Measurements from ENCODE around the gene ANKRD22. TPM values are rescaled to one million over a fixed set of nuclear protein-coding genes. Genes with fewer than 3 reads are reported as not detected.

ANKRD22 gene
- 0.15 TPM in 2 replicates for polyA plus RNA-seq (2012; rRNA removed)
- polyA plus RNA-seq (2012; cell fraction: cytosol; rRNA removed), result 0.13 and 0.30 TPM in 2 replicates
- polyA plus RNA-seq (2012; cell fraction: nucleus; rRNA removed), result 0.05 TPM in 1 of 2 replicates, not detected in the other

DNA sequence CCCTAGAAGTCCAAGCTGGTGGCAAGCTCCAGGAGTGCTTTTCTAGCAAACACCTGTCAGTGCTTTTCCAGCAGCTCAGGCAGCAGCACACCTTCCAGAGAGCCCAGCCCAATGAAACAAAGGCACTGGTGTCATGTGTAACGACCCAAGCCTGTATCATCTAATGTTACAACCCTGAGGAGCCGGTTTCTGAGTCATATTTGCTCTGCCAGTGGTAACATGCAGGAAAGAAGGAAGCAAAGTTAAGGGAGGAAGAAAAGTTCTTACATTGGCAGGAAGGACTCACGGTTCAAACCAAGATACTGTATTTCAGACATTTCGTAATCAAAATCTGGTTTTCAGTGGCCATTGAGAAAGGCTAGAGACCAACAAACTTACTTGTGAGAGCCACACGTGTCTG is at the start of gene ANKRD22:
ANKRD22 (minus strand) TSS at position 139 of the 400 bp plus-strand sequence. CDS start 237 bp downstream, outside the sequence.
- no peaks in the 10 kb centered on the region for H3K9me2 ChIP-seq
- H3K36me3 ChIP-seq (replicated peaks in 1 of 2; ENCODE audit: control insufficient read depth in 1 of 2, insufficient read depth in 2 of 2, low read length in 1 of 2), result no peaks in the 10 kb centered on the region
- CTCF ChIA-PET, result interaction anchor here (1.4 to 7.1 kb wide), 3 partner anchors 10 to 81 kb away, joined by 6 to 46 read pairs (median 24); no protein-coding TSS in a partner anchor
- no peak for TF ChIP-seq SIN3A (IDR thresholded peaks at IDR 0.05; ENCODE audit: borderline replicate concordance, low read depth, low read length)
- peak; percentile 54; the same call in 1 of the 2 replicates for TF ChIP-seq FOSL2 (IDR thresholded peaks at IDR 0.05; ENCODE audit: borderline replicate concordance, low read depth)
- peak within 1 kb of the TSS; percentile 21; the same call in 1 of the 2 replicates for H2AFZ ChIP-seq (ENCODE audit: low read depth)
- no peaks in the 10 kb centered on the region for H4K20me1 ChIP-seq (ENCODE audit: insufficient read depth)
- no peak within 1 kb of the TSS for H3K4me3 ChIP-seq (ENCODE audit: low read depth in 2 of 2, low read length in 1 of 2)
- no peak within 1 kb of the TSS for H3K9ac ChIP-seq
- H3K4me1 ChIP-seq (ENCODE audit: control insufficient read depth in 1 of 2, insufficient read depth in 2 of 2, low read depth in 1 of 2, low read length in 1 of 2), result peaks cover 0 to 3% of the 10 kb centered on the region in 2 experiments; a peak in 1 of 4 replicates
- POLR2A ChIA-PET, result no interaction called here
- DNase-seq, result no peak
- H3K27ac ChIP-seq (ENCODE audit: low read depth in 2 of 2, low read length in 1 of 2), result no peak within 1 kb of the TSS
- no peaks in the 10 kb centered on the region for H3F3A ChIP-seq (replicated peaks; ENCODE audit: insufficient read depth)
- H3K4me2 ChIP-seq, result no peak within 1 kb of the TSS
- no peaks in the 10 kb centered on the region for H3K27me3 ChIP-seq (ENCODE audit: insufficient read depth)
- no peaks in the 10 kb centered on the region for H3K9me3 ChIP-seq
- no peaks in the 10 kb centered on the region for H3K79me2 ChIP-seq (ENCODE audit: insufficient read depth)
- WGBS (ENCODE audit: low lambda C conversion rate), result 48% methylated on average over 5 of the region's 5 CpGs

- Histone ChIP-seq H4K20me1 (ENCODE audit: insufficient read depth) (no peaks in the 10 kb centered on the region), H3K27ac (ENCODE audit: low read depth in 2 of 2, low read length in 1 of 2) (no peak overlapping the region), H3K27me3 (ENCODE audit: insufficient read depth) (no peaks in the 10 kb centered on the region), H2AFZ (ENCODE audit: low read depth) (no peak overlapping the region), H3K4me1 (ENCODE audit: control insufficient read depth in 1 of 2, insufficient read depth in 2 of 2, low read depth in 1 of 2, low read length in 1 of 2) (peaks cover 20 to 49% of the 10 kb centered on the region in 2 experiments; a peak in 3 of 4 replicates), H3K9me2 (no peaks in the 10 kb centered on the region), H3K36me3 (replicated peaks in 1 of 2; ENCODE audit: control insufficient read depth in 1 of 2, insufficient read depth in 2 of 2, low read length in 1 of 2) (peaks cover 21 to 33% of the 10 kb centered on the region in 2 experiments), H3F3A (replicated peaks; ENCODE audit: insufficient read depth) (peaks cover 27% of the 10 kb centered on the region), H3K9ac (no peak overlapping the region), H3K4me2 (no peak overlapping the region), H3K4me3 (ENCODE audit: low read depth in 2 of 2, low read length in 1 of 2) (no peak overlapping the region), H3K9me3 (no peaks in the 10 kb centered on the region), H3K79me2 (ENCODE audit: insufficient read depth) (peaks cover 53% of the 10 kb centered on the region)
- DNase-seq, result no peak
- POLR2A ChIA-PET, result no interaction called here
- CTCF ChIA-PET, result interaction anchor here (1.2 to 1.5 kb wide), 3 partner anchors 11 to 34 kb away, joined by 3 to 7 read pairs (median 6); no protein-coding TSS in a partner anchor
- 98% methylated on average over 2 of the region's 2 CpGs for WGBS (ENCODE audit: low lambda C conversion rate)
- TF ChIP-seq MEF2A (IDR thresholded peaks at IDR 0.05; ENCODE audit: borderline replicate concordance, low read depth) (no peak), RFX5 (IDR thresholded peaks at IDR 0.05; ENCODE audit: low read length) (no peak), TEAD4 (IDR thresholded peaks at IDR 0.05; ENCODE audit: borderline replicate concordance, insufficient read depth) (no peak), RXRA (IDR thresholded peaks at IDR 0.05; ENCODE audit: borderline replicate concordance, low read depth) (no peak), FOXM1 (IDR thresholded peaks at IDR 0.05; ENCODE audit: low read depth) (no peak), ZBTB33 (IDR thresholded peaks at IDR 0.05; ENCODE audit: borderline replicate concordance, low read depth) (no peak), TCF12 (IDR thresholded peaks at IDR 0.05) (no peak), REST (IDR thresholded peaks at IDR 0.05; ENCODE audit: low read depth, low read length) (no peak), EZH2phosphoT487 (IDR thresholded peaks at IDR 0.05; ENCODE audit: borderline replicate concordance, low read depth) (no peak), FOSL2 (IDR thresholded peaks at IDR 0.05; ENCODE audit: borderline replicate concordance, low read depth) (no peak), NFIC (IDR thresholded peaks at IDR 0.05; ENCODE audit: borderline replicate concordance) (no peak), RAD21 (IDR thresholded peaks at IDR 0.05; ENCODE audit: low read length) (no peak), CHD2 (IDR thresholded peaks at IDR 0.05; ENCODE audit: low read length, partially characterized antibody) (no peak), PBX3 (IDR thresholded peaks at IDR 0.05) (no peak), SIN3A (IDR thresholded peaks at IDR 0.05; ENCODE audit: borderline replicate concordance, low read depth, low read length) (no peak), USF1 (IDR thresholded peaks at IDR 0.05; ENCODE audit: borderline replicate concordance, low read depth) (no peak)
- TF ChIP-seq, protein P1, sequence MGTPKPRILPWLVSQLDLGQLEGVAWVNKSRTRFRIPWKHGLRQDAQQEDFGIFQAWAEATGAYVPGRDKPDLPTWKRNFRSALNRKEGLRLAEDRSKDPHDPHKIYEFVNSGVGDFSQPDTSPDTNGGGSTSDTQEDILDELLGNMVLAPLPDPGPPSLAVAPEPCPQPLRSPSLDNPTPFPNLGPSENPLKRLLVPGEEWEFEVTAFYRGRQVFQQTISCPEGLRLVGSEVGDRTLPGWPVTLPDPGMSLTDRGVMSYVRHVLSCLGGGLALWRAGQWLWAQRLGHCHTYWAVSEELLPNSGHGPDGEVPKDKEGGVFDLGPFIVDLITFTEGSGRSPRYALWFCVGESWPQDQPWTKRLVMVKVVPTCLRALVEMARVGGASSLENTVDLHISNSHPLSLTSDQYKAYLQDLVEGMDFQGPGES (IDR thresholded peaks at IDR 0.05; ENCODE audit: low read depth, low read length), result no peak
Observed at GRCh38 chr10:88899886-88900285, 48.2 kb upstream of the ANKRD22 start.

Data from SK-N-SH (cell line).